Spleen (tissue), 7 donors: ENCODE results near the gene NPBWR2.

Experiments
- CTCF ChIP-seq, 11 experiments: fragments of 200-600 bp in 7 of 11; fragments of 450-650 bp in 4 of 11; sonication (generic) in 4 of 11; IDR thresholded peaks in 8 of 11; conservative IDR thresholded peaks in 3 of 11; 1 replicate in 7 of 11; 2 replicates in 4 of 11; pipeline versions ENCODE4 v1.4.0 to v1.8.0; 2016 to 2021; ENCODE audit warnings: antibody characterized with exemption in 11 of 11, inconsistent platforms in 4 of 11, mild to moderate bottlenecking in 1 of 11
- POLR2AphosphoS5 ChIP-seq, 3 donors: sonication (generic); formaldehyde crosslinking; IDR thresholded peaks; one replicate each; pipeline ENCODE4 v1.5.1; 2017; ENCODE audit warnings: antibody characterized with exemption in 3 of 3
- donor health status: DM: no; HTN: no; CAD: no; lungs with moderate emphysema.
- donor health status: DM: no; HTN: no; CAD: no.
- donor health status: DM: no; HTN: no; CAD: no.

- peak; percentile 32 to 38 (median 37) for TF ChIP-seq POLR2AphosphoS5 (IDR thresholded peaks at IDR 0.05)
- peak; percentile 72 to 96 (median 90) for TF ChIP-seq CTCF (IDR thresholded peaks at IDR 0.05 in 8 of 11, conservative IDR thresholded peaks at IDR 0.05 in 3 of 11)
Observed at GRCh38 chr20:64057628-64058498, 49.5 kb downstream of the NPBWR2 start.
